ENCODE data around the gene ME1.
A peak's percentile ranks its signal among the peaks of the same experiment; 100 is the strongest.

DNA sequence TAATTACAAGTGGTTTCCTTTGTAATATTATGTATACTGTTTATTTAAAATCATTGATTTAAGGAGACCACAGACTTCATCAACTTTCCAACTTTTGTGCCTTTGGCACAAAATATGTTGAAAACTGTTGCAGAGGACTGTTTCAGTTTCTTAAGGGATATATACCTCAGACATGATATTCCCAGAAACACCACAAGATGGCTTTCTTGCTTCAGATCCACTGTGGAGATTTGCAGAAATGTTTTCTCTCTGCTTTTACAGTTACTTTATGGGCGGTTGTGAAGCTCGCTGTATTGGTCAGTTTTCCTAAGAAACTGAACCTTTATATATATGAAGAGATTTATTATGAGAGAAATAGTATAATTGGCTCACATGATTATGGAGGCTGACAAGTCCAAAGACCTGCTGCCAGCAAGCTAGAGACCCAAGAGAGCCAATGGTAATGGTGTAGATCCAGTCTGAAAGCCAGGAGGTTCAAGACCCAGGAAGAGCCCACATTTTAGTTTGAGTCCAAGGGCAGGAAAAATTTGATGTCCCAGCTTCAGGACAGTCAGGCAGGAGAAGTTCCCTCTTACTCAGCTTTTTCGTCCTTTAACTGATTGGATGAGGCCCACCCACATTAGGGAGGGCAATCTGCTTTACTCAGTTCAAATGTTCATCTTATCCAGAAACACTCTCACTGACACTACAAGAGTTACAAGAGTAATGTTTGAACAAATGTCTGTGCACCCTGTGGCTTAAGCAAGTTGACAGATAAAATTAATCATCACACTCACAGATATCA, 12.8 kb downstream of the ME1 start:
- no peak for TF ChIP-seq POLR2A (IDR thresholded peaks at IDR 0.05; ENCODE audit: borderline replicate concordance, extremely low read depth, insufficient read depth, insufficient read length)
- TF ChIP-seq, protein P1, sequence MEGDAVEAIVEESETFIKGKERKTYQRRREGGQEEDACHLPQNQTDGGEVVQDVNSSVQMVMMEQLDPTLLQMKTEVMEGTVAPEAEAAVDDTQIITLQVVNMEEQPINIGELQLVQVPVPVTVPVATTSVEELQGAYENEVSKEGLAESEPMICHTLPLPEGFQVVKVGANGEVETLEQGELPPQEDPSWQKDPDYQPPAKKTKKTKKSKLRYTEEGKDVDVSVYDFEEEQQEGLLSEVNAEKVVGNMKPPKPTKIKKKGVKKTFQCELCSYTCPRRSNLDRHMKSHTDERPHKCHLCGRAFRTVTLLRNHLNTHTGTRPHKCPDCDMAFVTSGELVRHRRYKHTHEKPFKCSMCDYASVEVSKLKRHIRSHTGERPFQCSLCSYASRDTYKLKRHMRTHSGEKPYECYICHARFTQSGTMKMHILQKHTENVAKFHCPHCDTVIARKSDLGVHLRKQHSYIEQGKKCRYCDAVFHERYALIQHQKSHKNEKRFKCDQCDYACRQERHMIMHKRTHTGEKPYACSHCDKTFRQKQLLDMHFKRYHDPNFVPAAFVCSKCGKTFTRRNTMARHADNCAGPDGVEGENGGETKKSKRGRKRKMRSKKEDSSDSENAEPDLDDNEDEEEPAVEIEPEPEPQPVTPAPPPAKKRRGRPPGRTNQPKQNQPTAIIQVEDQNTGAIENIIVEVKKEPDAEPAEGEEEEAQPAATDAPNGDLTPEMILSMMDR (IDR thresholded peaks at IDR 0.05 in 2 of 3, conservative IDR thresholded peaks at IDR 0.05 in 1 of 3; ENCODE audit: borderline replicate concordance in 1 of 3, insufficient read depth in 1 of 3, low read depth in 2 of 3, low read length in 2 of 3) = peak; percentile 47 to 63 (median 57); a peak in 5 of 6 replicates
